ENCODE measurements around the gene NRG3. TPM values are rescaled to one million over a fixed set of nuclear protein-coding genes. Genes with fewer than 3 reads are reported as not detected.
"Not testable (repeated sequence)": the region's sequence is repeated elsewhere in the genome, so short reads cannot be mapped to it uniquely, and the experiment has no call there.

The NRG3 gene
- total RNA-seq, 2 experiments from 2014 or later: not detected

DNA sequence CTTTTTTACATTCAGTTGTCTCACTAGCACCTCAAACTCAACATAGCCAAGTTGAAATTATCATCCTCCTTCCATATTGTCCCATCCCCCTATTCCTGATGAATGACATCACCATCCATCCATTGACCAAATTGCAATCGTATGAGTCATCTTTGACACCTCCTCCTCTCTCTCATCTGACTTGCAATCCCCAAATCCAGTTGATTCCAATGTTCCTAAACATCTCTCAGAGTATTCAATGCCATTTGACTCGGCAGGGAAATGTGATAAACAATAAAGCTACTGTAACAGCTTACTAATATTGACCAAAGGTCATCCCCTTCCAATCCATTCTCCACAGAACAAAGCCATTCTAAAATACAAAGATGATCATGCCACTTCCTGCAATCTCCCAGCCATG is 1047.8 kb downstream of the NRG3 start:
- no peaks in the 10 kb centered on the region for H3K4me1 Mint-ChIP-seq
- DNase-seq (no peak), ATAC-seq (no peak)
- H3K27me3 Mint-ChIP-seq: no peaks in the 10 kb centered on the region
- CTCF ChIA-PET: no interaction called here
- H3K36me3 Mint-ChIP-seq: no peaks in the 10 kb centered on the region
- no peak overlapping the region for H3K4me3 Mint-ChIP-seq
- no peak overlapping the region for H3K27ac Mint-ChIP-seq
- H3K9me3 Mint-ChIP-seq (ENCODE audit: low read depth): peaks cover 10% of the 10 kb centered on the region

DNA sequence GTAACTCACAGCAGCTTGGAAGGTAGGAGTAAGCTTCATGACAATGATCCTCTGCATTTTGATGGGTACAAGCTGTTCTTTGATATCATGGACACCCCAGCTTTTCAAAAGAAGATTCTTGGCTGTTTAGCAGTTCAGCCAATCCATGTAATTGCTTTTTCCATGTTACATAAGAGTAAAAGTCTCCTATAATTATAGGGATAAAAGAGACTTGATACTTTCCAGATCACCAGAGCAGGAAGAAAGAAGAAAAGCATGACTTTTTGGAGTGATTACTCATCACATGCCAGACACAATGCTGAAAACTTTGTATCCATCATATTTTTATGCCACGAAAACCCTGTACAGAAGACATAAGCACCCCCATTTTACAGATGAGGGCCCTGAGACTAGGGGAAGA is 1049.7 kb downstream of the NRG3 start:
- CTCF ChIA-PET: no interaction called here
- Mint-ChIP-seq H3K9me3 (ENCODE audit: low read depth) (peaks cover 7% of the 10 kb centered on the region), H3K36me3 (no peaks in the 10 kb centered on the region), H3K4me1 (no peaks in the 10 kb centered on the region), H3K4me3 (no peak overlapping the region), H3K27ac (no peak overlapping the region), H3K27me3 (no peaks in the 10 kb centered on the region)
- DNase-seq (no peak), ATAC-seq (no peak)

DNA sequence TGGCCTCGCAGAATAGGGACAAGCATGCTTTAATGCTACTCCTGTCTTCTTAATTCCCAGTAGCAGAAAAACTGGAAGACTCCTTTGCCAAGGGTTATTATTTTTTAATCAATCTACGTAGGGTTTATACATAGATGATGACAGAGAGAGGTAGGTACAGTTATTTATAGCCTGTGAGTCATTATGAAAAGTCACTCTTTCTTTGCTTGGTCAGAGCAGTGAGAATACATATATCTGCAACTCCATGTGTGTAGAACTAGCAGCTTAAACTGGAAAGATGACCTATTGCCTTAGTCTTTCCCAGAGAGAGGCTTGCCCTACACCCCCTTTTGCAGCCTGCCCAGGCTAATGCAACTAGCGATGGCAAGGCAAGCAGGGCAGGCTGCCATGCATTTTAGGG is 1050.6 kb downstream of the NRG3 start:
- no peaks in the 10 kb centered on the region for H3K27me3 Mint-ChIP-seq
- no peak overlapping the region for H3K27ac Mint-ChIP-seq
- ATAC-seq (no peak), DNase-seq (no peak)
- no peak overlapping the region for H3K4me3 Mint-ChIP-seq
- no peaks in the 10 kb centered on the region for H3K4me1 Mint-ChIP-seq
- CTCF ChIA-PET: no interaction called here
- peaks cover 7% of the 10 kb centered on the region for H3K9me3 Mint-ChIP-seq (ENCODE audit: low read depth)
- H3K36me3 Mint-ChIP-seq: no peaks in the 10 kb centered on the region

DNA sequence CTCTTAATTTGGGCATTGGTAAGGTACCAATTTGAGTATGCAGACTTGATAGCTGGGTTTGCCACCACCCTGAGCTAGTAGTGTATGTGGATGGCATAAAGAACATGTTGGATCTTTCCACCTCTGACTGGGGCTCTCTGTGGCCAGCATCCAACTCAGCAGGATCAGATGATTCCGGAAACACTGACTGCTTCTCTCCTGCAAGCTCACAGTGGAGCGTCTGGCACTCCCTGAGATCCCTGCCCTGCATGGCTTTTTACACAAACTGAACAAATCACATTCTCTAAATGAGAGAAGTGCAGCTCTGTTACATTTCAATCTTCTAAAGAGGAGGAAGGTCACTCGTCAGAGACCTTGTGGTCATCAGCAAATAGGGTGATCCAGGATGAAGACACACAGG is 1057.5 kb downstream of the NRG3 start:
- H3K27me3 Mint-ChIP-seq: no peaks in the 10 kb centered on the region
- H3K9me3 Mint-ChIP-seq (ENCODE audit: low read depth): peaks cover 2% of the 10 kb centered on the region
- H3K36me3 Mint-ChIP-seq: no peaks in the 10 kb centered on the region
- no peak overlapping the region for H3K27ac Mint-ChIP-seq
- CTCF ChIA-PET: no interaction called here
- H3K4me3 Mint-ChIP-seq: no peak overlapping the region
- DNase-seq: no peak
- H3K4me1 Mint-ChIP-seq: no peaks in the 10 kb centered on the region
- ATAC-seq: no peak

DNA sequence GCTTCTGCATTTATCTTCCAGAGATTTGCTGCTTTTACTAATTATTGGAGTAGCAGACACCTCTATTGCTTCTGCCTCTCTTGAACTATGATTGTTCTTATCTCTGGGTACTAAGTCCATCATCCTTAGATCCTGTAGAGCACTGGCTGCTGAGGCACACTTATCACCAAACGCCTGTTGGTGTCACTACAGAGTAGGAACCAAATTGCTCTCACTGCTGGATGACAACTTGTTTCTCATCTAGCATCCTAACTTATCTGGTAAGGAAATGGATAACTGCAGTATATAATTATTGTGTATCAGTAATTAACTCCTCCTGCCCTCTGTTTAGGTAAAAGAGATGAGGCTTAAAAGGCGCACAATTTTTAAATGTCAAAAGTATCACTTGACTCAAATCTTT is 1059.4 kb downstream of the NRG3 start:
- Mint-ChIP-seq H3K27ac (no peak overlapping the region), H3K27me3 (no peaks in the 10 kb centered on the region), H3K36me3 (no peaks in the 10 kb centered on the region), H3K9me3 (ENCODE audit: low read depth) (peaks cover 2% of the 10 kb centered on the region), H3K4me1 (no peaks in the 10 kb centered on the region), H3K4me3 (no peak overlapping the region)
- CTCF ChIA-PET: no interaction called here
- DNase-seq (no peak), ATAC-seq (no peak)

DNA sequence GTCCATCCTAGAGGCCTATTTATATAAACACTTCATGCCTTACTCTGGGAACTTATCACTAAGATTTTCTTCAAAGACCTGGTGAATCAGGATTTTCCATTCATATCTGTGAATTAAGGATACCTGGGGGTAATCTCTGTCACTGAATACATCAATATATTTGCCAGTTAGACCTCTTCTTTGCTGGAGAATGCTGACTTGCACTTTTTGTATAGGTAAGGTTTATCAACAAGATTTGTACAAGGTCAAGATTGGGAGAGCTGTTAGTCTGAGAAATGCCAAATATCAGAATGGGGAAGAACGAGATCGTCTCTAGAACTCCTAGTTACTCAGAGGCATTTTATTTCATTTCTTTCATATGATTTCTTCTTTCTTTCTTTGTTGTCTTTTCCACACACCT is 1060.0 kb downstream of the NRG3 start:
- no peak overlapping the region for H3K27ac Mint-ChIP-seq
- peaks cover 2% of the 10 kb centered on the region for H3K9me3 Mint-ChIP-seq (ENCODE audit: low read depth)
- ATAC-seq (no peak), DNase-seq (no peak)
- no peak overlapping the region for H3K4me3 Mint-ChIP-seq
- CTCF ChIA-PET: no interaction called here
- H3K27me3 Mint-ChIP-seq: no peaks in the 10 kb centered on the region
- H3K36me3 Mint-ChIP-seq: no peaks in the 10 kb centered on the region
- H3K4me1 Mint-ChIP-seq: no peaks in the 10 kb centered on the region

DNA sequence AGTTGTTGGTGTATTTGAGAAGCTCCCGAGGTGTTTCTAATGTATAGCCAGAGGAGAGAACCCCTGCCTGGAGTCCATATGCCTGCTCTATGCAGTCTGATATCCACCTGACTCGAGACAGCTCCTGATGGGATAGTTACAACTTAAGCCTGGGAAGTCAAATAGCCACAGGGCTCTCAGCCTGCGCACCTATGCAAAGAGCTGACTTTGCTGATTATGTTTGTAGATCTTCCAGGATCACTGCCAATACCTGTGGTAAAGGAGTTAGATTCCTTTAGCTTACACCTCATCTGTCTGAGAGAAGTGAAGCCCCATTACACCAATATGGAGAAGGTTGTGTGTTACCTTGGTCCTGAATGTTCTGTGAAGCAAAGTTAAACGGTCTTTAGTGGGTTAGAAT is 1063.3 kb downstream of the NRG3 start:
- Mint-ChIP-seq H3K4me3 (no peak overlapping the region), H3K36me3 (no peaks in the 10 kb centered on the region), H3K4me1 (no peaks in the 10 kb centered on the region), H3K9me3 (ENCODE audit: low read depth) (peaks cover 2% of the 10 kb centered on the region), H3K27ac (no peak overlapping the region), H3K27me3 (no peaks in the 10 kb centered on the region)
- no peak for ATAC-seq
- DNase-seq: no peak
- CTCF ChIA-PET: no interaction called here

DNA sequence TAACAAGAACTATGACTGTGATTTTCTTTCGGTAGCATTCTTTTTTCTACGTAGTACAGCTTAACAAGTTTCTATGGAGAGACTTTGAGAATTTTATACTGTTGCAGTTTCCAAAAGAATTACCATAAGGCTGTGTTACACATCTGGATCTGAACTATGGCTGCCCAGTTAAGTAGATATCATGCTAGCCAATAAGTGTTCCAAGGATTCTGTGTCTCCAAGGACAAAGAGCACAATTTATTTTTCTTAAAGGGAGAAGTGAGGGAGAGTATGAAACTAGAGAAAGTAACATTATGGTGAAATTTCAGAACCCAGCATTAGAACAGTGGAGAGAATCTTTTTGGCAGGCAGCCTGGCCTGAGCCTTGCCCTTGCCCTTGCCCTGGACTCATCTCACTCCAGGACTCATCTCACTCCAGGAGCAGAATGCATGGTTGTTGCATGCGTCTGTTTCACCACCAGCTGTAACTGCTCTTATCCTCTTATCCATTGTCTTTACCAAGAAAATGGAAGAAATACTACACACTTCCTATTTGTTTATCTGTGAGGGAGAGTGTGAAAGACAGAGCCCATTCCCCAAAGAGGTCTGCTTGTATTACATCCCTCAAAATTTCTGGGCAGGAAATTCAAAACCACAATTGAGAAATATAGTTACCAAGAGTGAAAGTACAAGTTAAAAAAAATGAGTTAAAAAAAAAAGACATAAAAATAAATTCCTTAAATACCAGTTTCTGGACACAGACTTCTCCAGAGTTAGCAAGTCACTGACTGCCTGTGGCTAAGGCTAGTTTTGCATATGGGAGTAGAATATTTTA is 1067.5 kb downstream of the NRG3 start:
- DNase-seq (no peak), ATAC-seq (no peak)
- CTCF ChIA-PET: no interaction called here
- H3K27me3 Mint-ChIP-seq: no peaks in the 10 kb centered on the region
- peaks cover 5% of the 10 kb centered on the region for H3K9me3 Mint-ChIP-seq (ENCODE audit: low read depth)
- no peaks in the 10 kb centered on the region for H3K4me1 Mint-ChIP-seq
- no peak overlapping the region for H3K27ac Mint-ChIP-seq
- no peak overlapping the region for H3K4me3 Mint-ChIP-seq
- H3K36me3 Mint-ChIP-seq: no peaks in the 10 kb centered on the region

DNA sequence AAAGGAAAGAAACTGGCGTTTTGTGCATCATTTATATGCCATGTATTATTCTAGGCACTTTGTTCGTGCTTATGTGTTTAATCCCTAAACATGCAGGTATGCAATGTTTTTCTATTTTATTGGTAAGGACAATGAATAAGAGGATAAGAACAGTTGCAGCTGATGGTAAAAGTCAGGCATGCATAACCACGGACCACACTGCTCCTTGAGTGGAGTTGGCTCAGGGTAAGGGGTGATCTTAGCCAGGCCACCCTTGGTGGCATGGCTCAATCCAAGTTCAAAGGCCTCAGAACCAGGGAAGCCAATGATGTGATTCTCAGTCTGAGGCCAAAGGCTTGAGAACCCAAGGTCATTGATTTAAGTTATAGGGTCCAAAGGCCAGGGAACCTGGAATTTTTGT is 1068.1 kb downstream of the NRG3 start:
- DNase-seq: no peak
- Mint-ChIP-seq H3K9me3 (ENCODE audit: low read depth) (peaks cover 5% of the 10 kb centered on the region), H3K4me3 (no peak overlapping the region), H3K36me3 (no peaks in the 10 kb centered on the region), H3K27ac (no peak overlapping the region), H3K4me1 (no peaks in the 10 kb centered on the region), H3K27me3 (no peaks in the 10 kb centered on the region)
- CTCF ChIA-PET: no interaction called here
- ATAC-seq: no peak

DNA sequence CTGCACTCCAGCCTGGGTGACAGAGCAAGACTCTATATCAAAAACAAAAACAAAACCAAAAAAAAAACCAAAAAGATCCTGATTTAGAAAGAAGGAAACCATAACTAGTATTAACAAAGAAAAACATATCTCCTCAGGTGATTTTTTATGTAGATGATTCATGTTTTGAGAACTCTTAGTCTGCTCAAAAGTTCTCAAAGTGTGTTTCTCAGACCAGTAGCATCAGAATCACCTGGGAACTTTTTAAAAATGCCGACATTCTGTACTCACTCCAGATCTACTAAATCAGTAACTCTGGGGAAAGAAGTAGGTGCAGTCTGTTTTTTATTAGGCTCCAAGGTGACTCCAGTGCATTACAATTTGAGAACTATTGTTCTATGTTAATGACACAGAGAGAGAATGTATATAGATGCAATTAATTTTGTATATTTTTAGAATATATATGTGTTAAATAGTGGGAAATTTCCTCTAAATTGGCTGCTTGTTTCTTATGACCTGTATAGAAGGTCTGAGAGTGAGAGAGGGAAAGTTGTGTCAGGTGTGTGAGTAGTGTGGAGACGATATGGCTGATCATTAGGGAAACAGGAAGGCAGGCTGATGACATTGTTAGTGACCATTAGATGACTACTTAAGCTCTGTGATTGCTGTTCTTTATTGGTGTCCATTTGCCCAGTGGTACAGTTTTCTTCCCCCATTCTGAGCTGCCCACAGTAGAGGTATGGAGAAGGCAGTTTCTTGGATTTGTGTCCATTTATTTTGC is 1075.0 kb downstream of the NRG3 start:
- ATAC-seq: no peak
- Mint-ChIP-seq H3K27me3 (no peaks in the 10 kb centered on the region), H3K4me3 (no peak overlapping the region), H3K27ac (no peak overlapping the region), H3K9me3 (ENCODE audit: low read depth) (peaks cover 3% of the 10 kb centered on the region), H3K36me3 (no peaks in the 10 kb centered on the region), H3K4me1 (no peaks in the 10 kb centered on the region)
- no peak for DNase-seq
- CTCF ChIA-PET: no interaction called here

DNA sequence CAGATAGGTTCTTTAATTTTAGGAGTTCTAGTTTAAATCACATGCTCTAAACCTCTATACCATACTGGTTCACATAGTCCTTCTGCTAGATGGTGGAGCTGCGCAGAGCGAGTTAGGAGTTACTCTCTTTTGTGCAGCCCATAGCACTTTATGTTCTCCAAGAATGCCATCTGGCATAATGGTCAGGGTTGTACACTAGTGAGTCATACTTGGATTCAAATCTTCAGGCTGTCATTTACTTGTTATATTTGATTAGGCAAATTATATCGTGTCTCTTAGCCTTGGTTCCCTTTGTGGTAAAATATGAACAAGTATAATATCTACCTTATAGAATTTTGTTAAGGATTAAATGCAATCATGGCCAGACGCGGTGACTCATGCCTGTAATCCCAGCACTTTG is 1078.3 kb downstream of the NRG3 start:
- ATAC-seq: no peak
- Mint-ChIP-seq H3K4me3 (no peak overlapping the region), H3K9me3 (ENCODE audit: low read depth) (peaks cover 3% of the 10 kb centered on the region), H3K27ac (no peak overlapping the region), H3K4me1 (no peaks in the 10 kb centered on the region), H3K36me3 (no peaks in the 10 kb centered on the region), H3K27me3 (no peaks in the 10 kb centered on the region)
- CTCF ChIA-PET: no interaction called here
- DNase-seq: no peak

DNA sequence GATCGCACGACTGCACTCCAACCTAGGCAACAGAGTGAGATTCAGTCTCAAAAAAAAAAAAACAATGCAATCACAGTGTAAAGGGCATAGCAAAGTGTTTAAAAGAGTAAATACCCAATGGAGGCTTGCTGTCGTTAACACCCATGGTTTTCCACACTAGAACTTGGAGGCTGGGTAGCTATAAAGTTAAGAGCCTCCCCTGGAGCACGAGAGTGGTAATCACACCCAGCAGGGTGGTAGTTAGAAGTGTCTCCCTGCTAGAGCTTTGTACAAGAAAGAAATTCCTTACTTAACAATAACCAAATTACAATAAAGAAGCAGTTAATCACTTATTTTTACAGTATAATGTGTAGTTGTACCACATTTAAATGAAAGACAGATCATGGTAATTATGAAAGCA is 1078.9 kb downstream of the NRG3 start:
- Mint-ChIP-seq H3K27me3 (no peaks in the 10 kb centered on the region), H3K27ac (no peak overlapping the region), H3K4me1 (no peaks in the 10 kb centered on the region), H3K9me3 (ENCODE audit: low read depth) (peaks cover 3% of the 10 kb centered on the region), H3K4me3 (no peak overlapping the region), H3K36me3 (no peaks in the 10 kb centered on the region)
- DNase-seq (no peak), ATAC-seq (no peak)
- CTCF ChIA-PET: no interaction called here

DNA sequence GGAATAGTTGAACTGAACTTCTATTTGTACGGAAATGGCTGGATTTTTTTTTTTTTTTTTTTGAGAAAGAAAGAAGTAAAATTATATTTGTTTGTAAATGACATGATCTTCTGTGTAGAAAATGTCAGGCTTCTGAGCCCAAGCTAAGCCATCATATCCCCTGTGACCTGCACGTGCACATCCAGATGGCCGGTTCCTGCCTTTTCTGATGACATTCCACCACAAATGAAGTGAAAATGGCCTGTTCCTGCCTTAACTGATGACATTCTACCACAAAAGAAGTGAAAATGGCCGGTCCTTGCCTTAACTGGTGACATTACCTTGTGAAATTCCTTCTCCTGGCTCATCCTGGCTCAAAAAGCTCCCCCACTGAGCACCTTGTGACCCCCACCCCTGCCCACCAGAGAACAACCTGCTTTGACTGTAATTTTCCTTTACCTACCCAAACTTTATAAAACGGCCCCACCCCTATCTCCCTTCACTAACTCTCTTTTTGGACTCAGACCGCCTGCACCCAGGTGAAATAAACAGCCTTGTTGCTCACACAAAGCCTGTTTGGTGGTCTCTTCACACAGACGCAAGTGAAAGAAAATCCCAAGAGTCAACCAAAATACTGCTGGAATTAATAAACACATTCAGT is 1085.5 kb downstream of the NRG3 start:
- H3K4me1 Mint-ChIP-seq; CTCF ChIA-PET; DNase-seq; H3K27ac Mint-ChIP-seq; H3K9me3 Mint-ChIP-seq (ENCODE audit: low read depth); H3K4me3 Mint-ChIP-seq; ATAC-seq; H3K36me3 Mint-ChIP-seq; H3K27me3 Mint-ChIP-seq: not testable (repeated sequence)

DNA sequence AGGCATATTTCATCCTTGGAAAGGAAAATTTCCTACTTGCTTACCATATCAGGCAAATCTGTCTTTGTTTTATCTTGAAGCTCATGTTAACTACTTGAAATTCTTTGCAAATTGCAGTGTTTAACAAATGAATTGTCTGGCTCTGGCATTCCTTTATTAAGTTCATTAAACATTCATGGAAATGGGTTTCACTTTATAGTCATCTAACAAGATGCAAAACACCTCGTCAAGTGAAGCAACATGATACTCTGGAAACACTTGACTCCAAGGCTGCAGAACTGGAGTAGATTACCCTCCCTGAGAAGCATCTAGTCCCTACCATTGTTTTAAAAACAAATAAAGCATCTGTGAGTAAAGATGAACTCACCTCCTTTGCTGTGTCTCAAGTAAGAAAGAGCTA is 1086.9 kb downstream of the NRG3 start:
- CTCF ChIA-PET: no interaction called here
- Mint-ChIP-seq H3K9me3 (ENCODE audit: low read depth) (peaks cover 4% of the 10 kb centered on the region), H3K4me1 (no peaks in the 10 kb centered on the region), H3K27me3 (no peaks in the 10 kb centered on the region), H3K4me3 (no peak overlapping the region), H3K27ac (no peak overlapping the region), H3K36me3 (no peaks in the 10 kb centered on the region)
- ATAC-seq: no peak
- no peak for DNase-seq
